ENCODE results near the gene LAG3. TPM values are rescaled to one million over a fixed set of nuclear protein-coding genes. Genes with fewer than 3 reads are reported as not detected.

Gene LAG3
- polyA plus RNA-seq, 1 of the 3 experiments (the other 2 are of a cell fraction), result 0.72 TPM

GRCh38 chr12:6764011-6764828 is 8.1 kb upstream of the LAG3 start (continued):
- TF ChIP-seq CTCF (IDR thresholded peaks at IDR 0.05), result no peak
- TF ChIP-seq YY1 (IDR thresholded peaks at IDR 0.05; ENCODE audit: low read depth), result no peak
- TF ChIP-seq TEAD4 (IDR thresholded peaks at IDR 0.05; ENCODE audit: borderline replicate concordance, insufficient read depth), result no peak
- peak; percentile 72; the same call in 1 of the 2 replicates for TF ChIP-seq ZBTB33 (IDR thresholded peaks at IDR 0.05; ENCODE audit: borderline replicate concordance, low read depth)
- peak; percentile 53 for TF ChIP-seq MAX (IDR thresholded peaks at IDR 0.05; ENCODE audit: low read depth)
- TF ChIP-seq GATA2 (CRISPR knock-in tag; IDR thresholded peaks at IDR 0.05), result no peak
- peak; percentile 45; the same call in 1 of the 2 replicates for TF ChIP-seq POLR2AphosphoS5 (IDR thresholded peaks at IDR 0.05; ENCODE audit: low read depth, low read length)
- no peak for TF ChIP-seq ELF1 (IDR thresholded peaks at IDR 0.05)
- no peak for TF ChIP-seq JUND (IDR thresholded peaks at IDR 0.05)
- TF ChIP-seq MXI1 (IDR thresholded peaks at IDR 0.05; ENCODE audit: low read depth, low read length), result 0 out of 2 replicates have a peak, but pooled peaks have one; percentile 55
- TF ChIP-seq MEF2A (IDR thresholded peaks at IDR 0.05; ENCODE audit: borderline replicate concordance, low read depth), result no peak

- TF ChIP-seq FOSL2 (IDR thresholded peaks at IDR 0.05; ENCODE audit: borderline replicate concordance, low read depth) (no peak), RFX5 (IDR thresholded peaks at IDR 0.05; ENCODE audit: low read length) (no peak), TEAD4 (IDR thresholded peaks at IDR 0.05; ENCODE audit: borderline replicate concordance, insufficient read depth) (no peak), FOXM1 (IDR thresholded peaks at IDR 0.05; ENCODE audit: low read depth) (no peak), POLR2AphosphoS5 (IDR thresholded peaks at IDR 0.05; ENCODE audit: low read depth, low read length) (no peak), EZH2phosphoT487 (IDR thresholded peaks at IDR 0.05; ENCODE audit: borderline replicate concordance, low read depth) (no peak), EP300 (IDR thresholded peaks at IDR 0.05; ENCODE audit: borderline replicate concordance in 1 of 2, low read depth in 1 of 2, low read length in 1 of 2) (no peak), YY1 (IDR thresholded peaks at IDR 0.05; ENCODE audit: low read depth) (no peak), TCF12 (IDR thresholded peaks at IDR 0.05) (no peak), ZBTB33 (IDR thresholded peaks at IDR 0.05; ENCODE audit: borderline replicate concordance, low read depth) (no peak), MXI1 (IDR thresholded peaks at IDR 0.05; ENCODE audit: low read depth, low read length) (no peak), NRF1 (IDR thresholded peaks at IDR 0.05; ENCODE audit: low read depth, low read length) (no peak)
- H3F3A ChIP-seq (replicated peaks; ENCODE audit: insufficient read depth), result peaks cover 13% of the 10 kb centered on the region
- H3K4me2 ChIP-seq, result peak overlapping the region; percentile 71
- H3K36me3 ChIP-seq (replicated peaks in 1 of 2; ENCODE audit: control insufficient read depth in 1 of 2, insufficient read depth in 2 of 2, low read length in 1 of 2), result peaks cover 5 to 6% of the 10 kb centered on the region in 2 experiments
- peak overlapping the region; percentile 82 to 93 for H3K4me3 ChIP-seq (ENCODE audit: low read depth in 2 of 2, low read length in 1 of 2)
- no peak overlapping the region; the same call in 1 of the 2 replicates for H2AFZ ChIP-seq (ENCODE audit: low read depth)
- POLR2A ChIA-PET, result interaction anchor here (1.0 to 4.8 kb wide), 8 partner anchors 12 to 109 kb away, joined by 3 to 89 read pairs (median 10); partner anchors contain the start of genes COPS7A, GPR162, MLF2 and P3H3
- 55% methylated on average over 7 of the region's 7 CpGs for WGBS (ENCODE audit: low lambda C conversion rate)
- peak overlapping the region; percentile 28; the same call in 1 of the 2 replicates for H3K9ac ChIP-seq
- H3K9me2 ChIP-seq, result no peaks in the 10 kb centered on the region
- CTCF ChIA-PET, result interaction anchor here (1.3 to 15.2 kb wide), 8 partner anchors 11 to 107 kb away, joined by 3 to 343 read pairs (median 16); partner anchors contain the start of genes GPR162, MLF2 and P3H3
- H3K9me3 ChIP-seq, result no peaks in the 10 kb centered on the region
- peak overlapping the region; percentile 87 to 95 for H3K27ac ChIP-seq (ENCODE audit: low read depth in 2 of 2, low read length in 1 of 2)
- H4K20me1 ChIP-seq (ENCODE audit: insufficient read depth), result peaks cover 33% of the 10 kb centered on the region
- no peaks in the 10 kb centered on the region for H3K27me3 ChIP-seq (ENCODE audit: insufficient read depth)
- peaks cover 22 to 43% of the 10 kb centered on the region in 2 experiments for H3K4me1 ChIP-seq (ENCODE audit: control insufficient read depth in 1 of 2, insufficient read depth in 2 of 2, low read depth in 1 of 2, low read length in 1 of 2)
- DNase-seq, result no peak
- peaks cover 37% of the 10 kb centered on the region for H3K79me2 ChIP-seq (ENCODE audit: insufficient read depth)
Observed at GRCh38 chr12:6765048-6765633, 7.2 kb upstream of the LAG3 start.
